Peyer's patch (tissue), 4 donors: ENCODE measurements around the gene SS18L1.

Experiments used
- CTCF ChIP-seq, 6 experiments: fragments of 450-650 bp in 4 of 6; fragments of 200-600 bp in 2 of 6; sonication (generic) in 1 of 6; IDR thresholded peaks; one replicate each; pipeline ENCODE4 v1.5.1; 2017 to 2019; ENCODE audit warnings: antibody characterized with exemption in 6 of 6, mild to moderate bottlenecking in 3 of 6, moderate library complexity in 1 of 6
- POLR2A ChIP-seq, 2 donors: fragments of 450-650 bp; IDR thresholded peaks; one replicate each; pipeline ENCODE4 v1.5.1; 2017; ENCODE audit warnings: antibody characterized with exemption in 2 of 2, mild to moderate bottlenecking in 2 of 2, moderate library complexity in 2 of 2

DNA sequence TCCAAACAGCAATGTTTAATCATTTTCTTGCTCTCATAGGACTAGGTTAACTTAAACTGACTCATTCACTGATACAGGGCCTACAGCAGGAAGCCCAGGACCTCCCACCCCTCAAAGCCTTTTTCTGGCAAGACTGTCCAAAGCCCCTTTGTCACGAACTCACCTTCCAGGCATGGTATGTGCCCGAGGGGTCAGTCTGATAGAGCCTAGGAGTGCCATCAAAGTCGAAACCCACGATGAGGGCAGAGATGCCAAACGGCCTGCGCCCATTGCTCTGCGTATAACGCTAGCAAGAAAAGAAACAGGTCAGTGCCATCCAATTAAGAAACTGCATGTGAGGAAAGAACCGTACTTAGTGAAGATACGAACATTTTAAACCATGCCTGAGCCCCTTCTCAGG, 4.7 kb upstream of the SS18L1 start:
- no peak for TF ChIP-seq CTCF (IDR thresholded peaks at IDR 0.05)
- no peak for TF ChIP-seq POLR2A (IDR thresholded peaks at IDR 0.05)
